K562 (cell line): ENCODE measurements around the gene PRKAA1. TPM values are rescaled to one million over a fixed set of nuclear protein-coding genes. Genes with fewer than 3 reads are reported as not detected.

Experiments
- ATAC-seq: fragments of 200-7000 bp; cut with Tn5 transposase; 3 replicates; pipeline ENCODE4 v1.9.1; 2020; ENCODE audit warnings: moderate library complexity
- BruUV-seq: library from RNA; stranded (reverse); fragments of 400-500 nt; replicated peaks from 2 replicates; lab custom pipeline; 2021; lab: Mats Ljungman, UMichigan
- CTCF ChIA-PET: fragments of 300-600 bp; formaldehyde crosslinking; extraction: SDS; loops from one replicate; lab custom pipeline; 2021; ENCODE audit warnings: low intra/inter-chr PET ratio; lab: Yijun Ruan, JAX
- POLR2A ChIA-PET: fragments of 300-600, 350-650 bp; sonication (Branson Sonifier 250); formaldehyde crosslinking; extraction: SDS; loops from one replicate; lab custom pipeline; 2021; ENCODE audit warnings: antibody characterized with exemption, inconsistent platforms; lab: Yijun Ruan, JAX
- DNase-seq, 4 experiments: peaks; one replicate each; pipeline versions ENCODE4 v3.0.0 to v3.0.0-alpha.2; 2011 to 2018; ENCODE audit warnings: low spot score in 3 of 4, mixed read lengths in 3 of 4; ENCODE audit errors: extremely low read depth in 1 of 4
- FAIRE-seq: peaks from 2 replicates; lab custom pipeline; 2011; peaks lifted over from hg19 to GRCh38; lab: Jason Lieb, UNC
- H2AFZ ChIP-seq: 2 replicates; pipeline ENCODE4 v1.6.0; 2011; ENCODE audit warnings: low read depth, low read length, control low read depth, inconsistent platforms
- H3K27ac ChIP-seq: fragments of 200-600 bp; 3 replicates; pipeline ENCODE4 v1.8.0; 2011; ENCODE audit warnings: low read depth, mild to moderate bottlenecking, control low read depth, inconsistent platforms, low read length, moderate library complexity, mixed read lengths; ENCODE audit errors: extremely low read depth
- H3K27me3 ChIP-seq, 2 experiments: fragments of 300-600 bp in 1 of 2; 2 replicates in 1 of 2; 3 replicates in 1 of 2; pipeline versions ENCODE4 v1.6.0 to v1.8.0; 2011; ENCODE audit warnings: inconsistent platforms in 2 of 2, low read length in 2 of 2, mild to moderate bottlenecking in 1 of 2, mixed read lengths in 1 of 2, moderate library complexity in 1 of 2; ENCODE audit not compliant: control insufficient read depth in 2 of 2, insufficient read depth in 2 of 2
- H3K36me3 ChIP-seq: fragments of 300-600 bp; 3 replicates; pipeline ENCODE4 v1.8.0; 2011; ENCODE audit warnings: mild to moderate bottlenecking, low read length, inconsistent platforms; ENCODE audit not compliant: control insufficient read depth, insufficient read depth
- H3K4me1 ChIP-seq, 2 experiments: fragments of 200-600 bp in 1 of 2; replicated peaks in 1 of 2; 2 replicates in 1 of 2; 3 replicates in 1 of 2; pipeline versions ENCODE4 v1.5.1 to v1.8.0; 2011; ENCODE audit warnings: inconsistent platforms in 2 of 2, low read length in 2 of 2, mild to moderate bottlenecking in 1 of 2, mixed read lengths in 1 of 2, moderate library complexity in 1 of 2; ENCODE audit not compliant: control insufficient read depth in 2 of 2, insufficient read depth in 2 of 2
- H3K4me2 ChIP-seq: 2 replicates; pipeline ENCODE4 v1.6.1; 2011; ENCODE audit warnings: low read length, control low read depth, inconsistent platforms, mixed read lengths; ENCODE audit not compliant: insufficient read depth
- H3K4me3 ChIP-seq: fragments of 200-600 bp; sonication (generic), shearing (Covaris generic); 2 replicates; pipeline ENCODE4 v1.5.1; 2016; ENCODE audit warnings: control low read depth, inconsistent platforms
- H3K79me2 ChIP-seq: fragments of 200-600 bp; 3 replicates; pipeline ENCODE4 v1.8.0; 2011; ENCODE audit warnings: low read length, inconsistent platforms; ENCODE audit not compliant: control insufficient read depth, insufficient read depth
- H3K9ac ChIP-seq, 2 experiments: 2 replicates each; pipeline versions ENCODE4 v1.6.0 to v1.6.1; 2011; ENCODE audit warnings: low read depth in 2 of 2, low read length in 2 of 2, control low read depth in 1 of 2, inconsistent platforms in 1 of 2, mild to moderate bottlenecking in 1 of 2, mixed read lengths in 1 of 2; ENCODE audit not compliant: insufficient read depth in 1 of 2
- H3K9me1 ChIP-seq: one replicate; pipeline ENCODE4 v1.6.0; 2011; ENCODE audit warnings: inconsistent platforms, mild to moderate bottlenecking, low read length, moderate library complexity; ENCODE audit not compliant: control insufficient read depth, insufficient read depth
- H3K9me3 ChIP-seq: replicated peaks from 2 replicates; pipeline ENCODE4 v1.5.1; 2011; ENCODE audit warnings: low read depth, low read length, inconsistent platforms; ENCODE audit not compliant: control insufficient read depth, insufficient read depth
- H4K20me1 ChIP-seq: replicated peaks from 2 replicates; pipeline ENCODE4 v1.6.1; 2011; ENCODE audit warnings: low read length, inconsistent platforms, mixed read lengths; ENCODE audit not compliant: control insufficient read depth, insufficient read depth
- GATAD2B ChIP-seq: fragments of 450-650 bp; IDR thresholded peaks from 2 replicates; pipeline ENCODE4 v1.6.1; 2017; ENCODE audit warnings: mild to moderate bottlenecking, borderline replicate concordance
- HDGF ChIP-seq: fragments of 450-650 bp; IDR thresholded peaks from 2 replicates; pipeline ENCODE4 v1.6.1; 2016
- KLF1 ChIP-seq: fragments of 450-650 bp; IDR thresholded peaks from 2 replicates; pipeline ENCODE4 v1.6.1; 2016; ENCODE audit warnings: missing genetic modification characterization, missing compliant biosample characterization
- NONO ChIP-seq, 2 experiments: fragments of 200-400 bp in 1 of 2; fragments of 450-650 bp in 1 of 2; formaldehyde crosslinking in 1 of 2; IDR thresholded peaks; 2 replicates each; pipeline ENCODE4 v1.6.1; 2017; ENCODE audit warnings: low read depth in 2 of 2, mild to moderate bottlenecking in 2 of 2, moderate library complexity in 2 of 2, low read length in 1 of 2
- RBM25 ChIP-seq: fragments of 200-400 bp; formaldehyde crosslinking; IDR thresholded peaks from 2 replicates; pipeline ENCODE4 v1.6.1; 2018; ENCODE audit warnings: low read length, low read depth, moderate library complexity; ENCODE audit not compliant: severe bottlenecking
- STAT5A ChIP-seq: IDR thresholded peaks from 2 replicates; pipeline ENCODE4 v1.6.1; 2012; ENCODE audit warnings: low read length, inconsistent platforms, borderline replicate concordance
- TCF7 ChIP-seq: sonication (generic); IDR thresholded peaks from 2 replicates; pipeline ENCODE4 v1.6.1; 2016; ENCODE audit warnings: antibody characterized with exemption, borderline replicate concordance
- ZNF584 ChIP-seq: fragments of 200-800 bp; sonication (Bioruptor generic); IDR thresholded peaks from 2 replicates; pipeline ENCODE4 v1.6.1; 2016; ENCODE audit warnings: low read depth, mild to moderate bottlenecking, missing genetic modification characterization, missing compliant biosample characterization
- ZNF644 ChIP-seq: fragments of 200-800 bp; sonication (Bioruptor generic); IDR thresholded peaks from 2 replicates; pipeline ENCODE4 v1.6.1; 2016; ENCODE audit warnings: low read depth, missing genetic modification characterization, missing compliant biosample characterization
- in situ Hi-C: fragments of 300-500 bp; cut with MboI; formaldehyde crosslinking; loops from 4 replicates; pipeline ENCODE4 v1.15.0; 2018; ENCODE audit warnings: inconsistent platforms, mixed read lengths
- intact Hi-C: fragments of 100-400 bp; cut with micrococcal nuclease; formaldehyde crosslinking; loops from 2 replicates; pipeline ENCODE4 v1.14.2; 2022
- polyA plus RNA-seq, 8 experiments: library from polyadenylated mRNA; depleted of rRNA in 4 of 8; stranded (reverse) in 5 of 8; unstranded in 3 of 8; fragments of >200 nt; fragmentation: Nextera tagmentation in 2 of 8; fragmentation: Illumina TruSeq in 1 of 8; extraction: Ambion mirVana in 2 of 8; extraction: Trizol in 1 of 8; gene quantifications; 2 replicates each; pipeline versions ENCODE4 v1.2.1 to v1.2.3, GENCODE V29; 2011 to 2014; ENCODE audit warnings: inconsistent platforms in 1 of 8, missing spikeins in 1 of 8
- total RNA-seq, 7 experiments: library from RNA; depleted of rRNA in 6 of 7; stranded (reverse); fragments of >200 nt in 6 of 7; fragmentation: Illumina TruSeq in 2 of 7; extraction: Trizol in 2 of 7; gene quantifications; 2 replicates each; pipeline versions ENCODE4 v1.2.1 to v1.2.3, GENCODE V29; 2011 to 2021; ENCODE audit warnings: low replicate concordance in 1 of 7
- TF ChIP-seq, protein P1 (sequence below): sonication (generic); formaldehyde crosslinking; IDR thresholded peaks from 2 replicates; pipeline ENCODE4 v1.8.0; 2023; ENCODE audit warnings: mild to moderate bottlenecking, missing genetic modification reagents

Gene PRKAA1
- total and polyA plus RNA-seq, 9 of the 15 experiments (the other 6 are each of a cell fraction or from before 2014, with no cell fraction given), result 24.5 to 84.0 (median 51.4) TPM

DNA sequence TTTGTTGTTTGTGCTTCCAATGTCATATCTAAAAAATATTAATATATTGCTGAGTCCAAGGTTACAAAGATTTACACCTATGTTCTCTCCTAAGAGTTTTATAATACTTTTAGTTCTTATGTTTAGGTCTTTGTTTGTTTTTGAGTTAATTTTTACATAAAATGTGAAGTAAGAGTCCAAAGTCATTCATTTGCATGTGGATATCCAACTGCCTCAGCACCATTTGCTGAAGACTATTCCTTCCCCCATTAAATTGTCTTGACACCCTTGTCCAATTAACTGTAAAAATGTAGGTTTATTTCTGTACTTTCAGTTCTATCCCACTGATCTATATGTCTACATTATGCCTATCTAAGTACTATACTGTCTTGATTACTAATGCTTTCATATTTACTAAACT, 78.1 kb downstream of the PRKAA1 start:
- no peak for TF ChIP-seq TCF7
- no peak for TF ChIP-seq ZNF584 (CRISPR knock-in tag)
- TF ChIP-seq, protein P1, sequence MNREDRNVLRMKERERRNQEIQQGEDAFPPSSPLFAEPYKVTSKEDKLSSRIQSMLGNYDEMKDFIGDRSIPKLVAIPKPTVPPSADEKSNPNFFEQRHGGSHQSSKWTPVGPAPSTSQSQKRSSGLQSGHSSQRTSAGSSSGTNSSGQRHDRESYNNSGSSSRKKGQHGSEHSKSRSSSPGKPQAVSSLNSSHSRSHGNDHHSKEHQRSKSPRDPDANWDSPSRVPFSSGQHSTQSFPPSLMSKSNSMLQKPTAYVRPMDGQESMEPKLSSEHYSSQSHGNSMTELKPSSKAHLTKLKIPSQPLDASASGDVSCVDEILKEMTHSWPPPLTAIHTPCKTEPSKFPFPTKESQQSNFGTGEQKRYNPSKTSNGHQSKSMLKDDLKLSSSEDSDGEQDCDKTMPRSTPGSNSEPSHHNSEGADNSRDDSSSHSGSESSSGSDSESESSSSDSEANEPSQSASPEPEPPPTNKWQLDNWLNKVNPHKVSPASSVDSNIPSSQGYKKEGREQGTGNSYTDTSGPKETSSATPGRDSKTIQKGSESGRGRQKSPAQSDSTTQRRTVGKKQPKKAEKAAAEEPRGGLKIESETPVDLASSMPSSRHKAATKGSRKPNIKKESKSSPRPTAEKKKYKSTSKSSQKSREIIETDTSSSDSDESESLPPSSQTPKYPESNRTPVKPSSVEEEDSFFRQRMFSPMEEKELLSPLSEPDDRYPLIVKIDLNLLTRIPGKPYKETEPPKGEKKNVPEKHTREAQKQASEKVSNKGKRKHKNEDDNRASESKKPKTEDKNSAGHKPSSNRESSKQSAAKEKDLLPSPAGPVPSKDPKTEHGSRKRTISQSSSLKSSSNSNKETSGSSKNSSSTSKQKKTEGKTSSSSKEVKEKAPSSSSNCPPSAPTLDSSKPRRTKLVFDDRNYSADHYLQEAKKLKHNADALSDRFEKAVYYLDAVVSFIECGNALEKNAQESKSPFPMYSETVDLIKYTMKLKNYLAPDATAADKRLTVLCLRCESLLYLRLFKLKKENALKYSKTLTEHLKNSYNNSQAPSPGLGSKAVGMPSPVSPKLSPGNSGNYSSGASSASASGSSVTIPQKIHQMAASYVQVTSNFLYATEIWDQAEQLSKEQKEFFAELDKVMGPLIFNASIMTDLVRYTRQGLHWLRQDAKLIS (CRISPR knock-in tag), result no peak
- no peak for TF ChIP-seq RBM25
- no peak for TF ChIP-seq GATAD2B
- TF ChIP-seq ZNF644 (tag), result no peak
- TF ChIP-seq STAT5A, result no peak
- TF ChIP-seq KLF1, result no peak
- no peak for TF ChIP-seq NONO (IDR thresholded peaks at IDR 0.05; ENCODE audit: low read depth in 2 of 2, low read length in 1 of 2)
- TF ChIP-seq HDGF, result no peak
- ATAC-seq (no peak), FAIRE-seq (no peak), DNase-seq (no peak)
- H3K9me3 ChIP-seq, result no peaks in the 10 kb centered on the region
- no TSS peak for BruUV-seq
- no peaks in the 10 kb centered on the region for H3K9me1 ChIP-seq
- ChIA-PET CTCF (no interaction called here), POLR2A (interaction anchor here (1.1 kb wide), 1 partner anchor 31 kb away, joined by 3 read pairs; no protein-coding TSS in a partner anchor)
- H3K27ac ChIP-seq, result no peak overlapping the region
- in situ Hi-C loops (no loop called here), intact Hi-C loops (no loop called here)
- no peak overlapping the region for H3K9ac ChIP-seq
- H3K27me3 ChIP-seq, result no peaks in the 10 kb centered on the region
- no peak overlapping the region for H2AFZ ChIP-seq
- H4K20me1 ChIP-seq, result no peaks in the 10 kb centered on the region
- no peaks in the 10 kb centered on the region for H3K4me1 ChIP-seq
- H3K79me2 ChIP-seq, result no peaks in the 10 kb centered on the region
- no peak overlapping the region for H3K4me3 ChIP-seq
- peaks cover 7% of the 10 kb centered on the region; the same call in 1 of the 3 replicates for H3K36me3 ChIP-seq
- H3K4me2 ChIP-seq, result no peak overlapping the region
